ENCODE results near the gene CFAP100. TPM values are rescaled to one million over a fixed set of nuclear protein-coding genes. Genes with fewer than 3 reads are reported as not detected.
A peak's percentile ranks its signal among the peaks of the same experiment; 100 is the strongest.

The CFAP100 gene
- total RNA-seq, 3 donors from 2014 or later: not detected

DNA sequence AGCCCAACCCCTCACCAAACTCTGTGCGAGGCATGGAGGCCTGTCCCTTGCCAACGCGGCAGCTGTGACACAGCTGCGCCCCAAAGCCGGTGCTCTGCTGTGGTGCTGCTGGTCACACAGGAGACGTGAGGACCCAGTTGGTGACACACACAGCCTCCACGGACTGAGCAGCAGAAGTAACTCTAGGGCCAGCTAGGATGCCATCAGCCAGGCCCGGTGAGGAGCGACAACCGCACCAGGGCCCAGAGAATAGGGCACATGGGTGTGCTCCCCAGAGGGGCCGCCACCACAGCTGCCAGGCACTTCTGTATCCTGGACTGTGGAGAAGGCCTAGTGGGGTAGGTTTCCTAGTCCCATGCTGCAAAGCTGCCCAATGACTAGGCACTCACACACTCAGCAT lies 70.3 kb downstream of the CFAP100 start:
- TF ChIP-seq, protein P1, sequence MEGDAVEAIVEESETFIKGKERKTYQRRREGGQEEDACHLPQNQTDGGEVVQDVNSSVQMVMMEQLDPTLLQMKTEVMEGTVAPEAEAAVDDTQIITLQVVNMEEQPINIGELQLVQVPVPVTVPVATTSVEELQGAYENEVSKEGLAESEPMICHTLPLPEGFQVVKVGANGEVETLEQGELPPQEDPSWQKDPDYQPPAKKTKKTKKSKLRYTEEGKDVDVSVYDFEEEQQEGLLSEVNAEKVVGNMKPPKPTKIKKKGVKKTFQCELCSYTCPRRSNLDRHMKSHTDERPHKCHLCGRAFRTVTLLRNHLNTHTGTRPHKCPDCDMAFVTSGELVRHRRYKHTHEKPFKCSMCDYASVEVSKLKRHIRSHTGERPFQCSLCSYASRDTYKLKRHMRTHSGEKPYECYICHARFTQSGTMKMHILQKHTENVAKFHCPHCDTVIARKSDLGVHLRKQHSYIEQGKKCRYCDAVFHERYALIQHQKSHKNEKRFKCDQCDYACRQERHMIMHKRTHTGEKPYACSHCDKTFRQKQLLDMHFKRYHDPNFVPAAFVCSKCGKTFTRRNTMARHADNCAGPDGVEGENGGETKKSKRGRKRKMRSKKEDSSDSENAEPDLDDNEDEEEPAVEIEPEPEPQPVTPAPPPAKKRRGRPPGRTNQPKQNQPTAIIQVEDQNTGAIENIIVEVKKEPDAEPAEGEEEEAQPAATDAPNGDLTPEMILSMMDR (IDR thresholded peaks at IDR 0.05): no peak
- ATAC-seq (no peak), DNase-seq (no peak)
- intact Hi-C loops (cut with DNase I, micrococcal nuclease): no loop called here
- peaks cover 24% of the 10 kb centered on the region for H3K36me3 ChIP-seq (ENCODE audit: low read depth)
- H3K9me3 ChIP-seq: no peaks in the 10 kb centered on the region
- no peaks in the 10 kb centered on the region for H3K4me1 ChIP-seq (ENCODE audit: low read depth)
- no peak overlapping the region for H3K4me3 ChIP-seq

DNA sequence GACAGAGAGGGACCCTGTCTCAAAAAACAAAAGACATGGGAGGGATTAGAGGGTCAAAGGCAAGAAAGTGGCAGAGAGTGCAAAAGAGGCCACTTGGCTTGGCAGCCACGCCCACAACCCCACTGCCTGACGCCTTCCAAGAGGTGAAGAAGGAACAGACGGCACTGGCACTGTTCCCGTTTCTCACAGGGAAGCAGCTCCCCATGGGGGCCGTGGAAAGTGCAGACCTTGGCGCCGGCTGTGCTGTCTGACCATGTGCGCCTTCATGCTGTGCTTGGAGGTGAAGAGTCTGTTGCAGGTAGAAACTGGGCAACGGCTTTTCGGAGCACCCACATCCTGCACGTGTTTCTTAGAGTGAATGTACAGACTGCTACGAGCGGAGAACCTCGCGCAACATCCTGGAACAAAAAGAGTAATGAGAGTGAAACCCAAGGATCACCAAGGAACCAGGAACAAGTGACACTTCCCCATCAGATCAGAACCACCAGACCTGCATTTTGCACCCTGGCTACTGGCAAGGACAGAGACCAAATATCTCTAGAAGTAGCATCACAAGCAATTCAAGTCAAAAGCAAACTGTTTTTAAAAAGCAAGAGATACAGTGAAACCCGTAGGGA lies 71.3 kb downstream of the CFAP100 start:
- Histone ChIP-seq H3K4me1 (ENCODE audit: low read depth) (no peaks in the 10 kb centered on the region), H3K36me3 (ENCODE audit: low read depth) (peaks cover 33% of the 10 kb centered on the region), H3K4me3 (no peak overlapping the region), H3K9me3 (no peaks in the 10 kb centered on the region)
- DNase-seq (peak in 1 of 3 donors; percentile 26), ATAC-seq (peak; percentile 29)
- intact Hi-C loops (cut with DNase I, micrococcal nuclease): no loop called here
- TF ChIP-seq, protein P1 (IDR thresholded peaks at IDR 0.05): no peak

DNA sequence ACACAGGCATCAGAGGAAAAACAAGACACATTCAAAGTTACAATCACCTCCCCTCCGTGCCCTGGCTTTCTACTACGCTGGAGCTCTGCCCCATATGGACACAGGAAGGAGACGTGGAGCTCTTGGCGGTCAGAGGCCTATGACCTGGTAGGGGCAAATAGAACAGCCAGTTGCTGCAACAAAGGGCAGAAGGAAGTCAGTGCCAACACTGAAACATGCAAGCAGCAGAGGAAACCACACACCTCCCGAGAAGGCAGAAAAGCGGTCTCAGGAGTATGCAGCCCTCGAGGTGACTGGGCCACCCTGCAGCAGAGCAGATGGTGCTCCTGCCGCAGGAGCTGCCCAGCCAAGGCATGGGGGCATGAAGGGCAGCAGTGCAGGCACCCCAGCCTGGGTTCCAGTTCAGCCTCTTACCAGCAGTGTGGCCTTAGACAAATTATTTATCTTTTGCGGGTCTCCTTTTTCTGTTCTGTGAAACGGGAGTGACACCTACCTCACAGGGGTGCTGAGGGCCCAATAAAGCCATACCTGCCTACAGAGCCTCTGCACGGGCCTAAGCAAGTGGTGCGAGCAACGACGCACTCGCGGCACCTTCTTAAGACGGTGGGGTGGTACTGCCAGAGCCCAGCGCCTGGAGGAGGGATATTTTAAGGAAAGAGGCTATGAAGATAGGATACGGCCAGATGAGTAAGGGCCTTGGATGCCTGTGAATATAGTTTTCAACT lies 72.3 kb downstream of the CFAP100 start:
- H3K4me3 ChIP-seq: no peak overlapping the region
- H3K4me1 ChIP-seq (ENCODE audit: low read depth): no peaks in the 10 kb centered on the region
- intact Hi-C loops (cut with DNase I, micrococcal nuclease): no loop called here
- H3K36me3 ChIP-seq (ENCODE audit: low read depth): peaks cover 30% of the 10 kb centered on the region
- no peak for ATAC-seq
- no peak for DNase-seq
- no peaks in the 10 kb centered on the region for H3K9me3 ChIP-seq
- TF ChIP-seq, protein P1 (IDR thresholded peaks at IDR 0.05): no peak

DNA sequence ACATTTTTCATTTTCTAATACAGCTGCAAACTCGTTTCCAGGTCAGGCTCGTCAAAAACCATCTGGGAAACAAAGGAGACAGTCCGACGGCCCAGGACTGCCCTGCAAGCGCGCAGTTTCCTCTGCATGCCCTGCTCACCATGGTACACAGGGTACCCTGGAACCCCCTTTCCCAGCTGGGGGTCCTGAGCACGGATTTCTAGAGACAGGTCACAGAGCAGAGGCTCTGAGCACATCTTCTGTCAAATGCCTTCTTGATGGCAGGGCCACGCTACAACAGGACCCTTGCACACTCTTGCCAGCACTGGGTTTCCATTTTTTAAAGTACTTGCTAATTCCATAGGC lies 72.9 kb downstream of the CFAP100 start:
- no peaks in the 10 kb centered on the region for H3K9me3 ChIP-seq
- no peaks in the 10 kb centered on the region for H3K4me1 ChIP-seq (ENCODE audit: low read depth)
- intact Hi-C loops (cut with DNase I, micrococcal nuclease): no loop called here
- ATAC-seq: no peak
- H3K36me3 ChIP-seq (ENCODE audit: low read depth): peaks cover 30% of the 10 kb centered on the region
- no peak for DNase-seq
- TF ChIP-seq, protein P1 (IDR thresholded peaks at IDR 0.05): no peak
- H3K4me3 ChIP-seq: no peak overlapping the region

DNA sequence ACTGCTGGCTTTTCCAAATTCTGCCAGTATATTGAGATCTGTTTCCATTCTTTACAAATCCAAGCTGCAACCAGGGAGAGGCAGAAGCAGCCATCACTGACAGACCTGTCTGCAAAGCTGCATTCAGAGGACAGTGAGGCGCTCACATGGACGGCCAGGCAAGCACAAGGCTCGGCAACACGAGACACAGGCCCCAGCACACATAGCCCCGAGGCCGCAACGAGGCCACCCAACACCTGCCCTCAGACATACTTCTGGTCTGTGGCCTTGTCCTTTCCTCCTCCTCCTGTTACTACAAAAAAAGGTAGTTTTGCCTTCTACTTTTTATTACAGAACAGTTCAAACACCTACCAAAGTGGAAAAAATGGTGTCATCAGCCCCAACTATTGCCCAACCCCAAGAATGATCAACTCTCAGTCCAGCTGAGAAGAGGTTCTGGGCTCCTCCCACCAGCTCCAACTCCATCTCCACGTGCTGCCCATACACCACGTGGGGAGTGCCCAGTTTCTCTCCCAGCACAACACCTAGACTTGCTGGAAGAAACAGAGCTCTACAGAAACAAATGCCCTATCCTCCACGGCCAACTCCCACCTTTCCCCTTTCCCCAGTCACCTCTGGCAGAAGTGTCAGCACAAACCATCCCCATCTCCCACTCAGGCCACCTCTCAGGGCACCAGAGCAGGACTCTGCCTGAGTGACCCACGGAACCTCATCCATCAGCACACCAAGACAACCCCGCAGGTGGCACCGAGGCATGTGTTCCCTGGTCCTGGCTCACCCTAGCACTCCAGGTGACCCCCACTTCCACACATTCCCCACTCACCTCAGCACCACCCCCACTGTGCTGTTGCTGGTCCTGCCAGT lies 73.6 kb downstream of the CFAP100 start:
- no peak for ATAC-seq

More for the DNA sequence above, 73.6 kb downstream of the CFAP100 start:
- TF ChIP-seq, protein P1 (IDR thresholded peaks at IDR 0.05): no peak
- Histone ChIP-seq H3K4me1 (ENCODE audit: low read depth) (peaks cover 6% of the 10 kb centered on the region), H3K9me3 (no peaks in the 10 kb centered on the region), H3K4me3 (no peak overlapping the region), H3K36me3 (ENCODE audit: low read depth) (peaks cover 30% of the 10 kb centered on the region)
- no peak for DNase-seq
- intact Hi-C loops (cut with DNase I, micrococcal nuclease): no loop called here

Data from mucosa of descending colon (tissue), 3 donors.